SK-N-SH treated with all-trans-retinoic acid at 6 μM for 48 hours (cell line): Measurements from ENCODE around the gene UNC13B.

Experiments used
- ATAC-seq: fragments of 200-7000 bp; cut with Tn5 transposase; 3 replicates; pipeline ENCODE4 v1.9.1; 2020; ENCODE audit warnings: mild to moderate bottlenecking, moderate library complexity
- ARNTL ChIP-seq: fragments of 450-650 bp; formaldehyde crosslinking; IDR thresholded peaks from 2 replicates; pipeline ENCODE4 v1.5.0; 2020; ENCODE audit warnings: low read depth, mild to moderate bottlenecking, moderate library complexity, borderline replicate concordance
- CSDC2 ChIP-seq: fragments of 250-450 bp; sonication (Bioruptor Pico); IDR thresholded peaks from 2 replicates; pipeline ENCODE4 v1.5.0; 2020; ENCODE audit warnings: mild to moderate bottlenecking, moderate library complexity
- GLIS3 ChIP-seq: fragments of 250-450 bp; sonication (Bioruptor Pico); IDR thresholded peaks from 2 replicates; pipeline ENCODE4 v1.5.0; 2020; ENCODE audit warnings: mild to moderate bottlenecking, moderate library complexity
- ISL1 ChIP-seq: fragments of 250-450 bp; sonication (Bioruptor Pico); IDR thresholded peaks from 2 replicates; pipeline ENCODE4 v2.1.2; 2022; ENCODE audit warnings: mild to moderate bottlenecking, moderate library complexity
- OSR1 ChIP-seq: fragments of 250-450 bp; sonication (Bioruptor Pico); IDR thresholded peaks from 2 replicates; pipeline ENCODE4 v1.8.0; 2022; ENCODE audit warnings: moderate library complexity, mild to moderate bottlenecking, inconsistent platforms
- PPARA ChIP-seq: fragments of 250-450 bp; sonication (Bioruptor Pico); IDR thresholded peaks from 2 replicates; pipeline ENCODE4 v1.5.0; 2020; ENCODE audit warnings: mild to moderate bottlenecking, borderline replicate concordance
- RARB ChIP-seq: fragments of 250-450 bp; sonication (Bioruptor Pico); IDR thresholded peaks from 2 replicates; pipeline ENCODE4 v1.8.0; 2021; ENCODE audit warnings: mild to moderate bottlenecking, moderate library complexity
- SNAI2 ChIP-seq: fragments of 250-450 bp; sonication (Bioruptor Pico); IDR thresholded peaks from 2 replicates; pipeline ENCODE4 v1.5.0; 2020; ENCODE audit warnings: mild to moderate bottlenecking, moderate library complexity
- TCF4 ChIP-seq: fragments of 250-450 bp; sonication (Bioruptor Pico); IDR thresholded peaks from 2 replicates; pipeline ENCODE4 v1.8.0; 2021; ENCODE audit warnings: mild to moderate bottlenecking, moderate library complexity, borderline replicate concordance
- ZC3H10 ChIP-seq: fragments of 250-450 bp; sonication (Bioruptor Pico); IDR thresholded peaks from 2 replicates; pipeline ENCODE4 v1.5.1; 2021; ENCODE audit warnings: mild to moderate bottlenecking, moderate library complexity
- ZFP3 ChIP-seq: fragments of 250-450 bp; sonication (Bioruptor Pico); IDR thresholded peaks from 2 replicates; pipeline ENCODE4 v1.5.0; 2020; ENCODE audit warnings: mild to moderate bottlenecking, moderate library complexity
- ZFP30 ChIP-seq: fragments of 450-650 bp; formaldehyde crosslinking; IDR thresholded peaks from 2 replicates; pipeline ENCODE4 v1.5.0; 2022; ENCODE audit warnings: mild to moderate bottlenecking, moderate library complexity
- ZNF565 ChIP-seq: fragments of 450-650 bp; formaldehyde crosslinking; conservative IDR thresholded peaks from 2 replicates; pipeline ENCODE4 v1.5.0; 2020; ENCODE audit warnings: low read depth, mild to moderate bottlenecking, moderate library complexity
- ZNF70 ChIP-seq: fragments of 450-650 bp; formaldehyde crosslinking; IDR thresholded peaks from 2 replicates; pipeline ENCODE4 v1.5.0; 2020; ENCODE audit warnings: mild to moderate bottlenecking, moderate library complexity
- ZNF8 ChIP-seq: fragments of 450-650 bp; formaldehyde crosslinking; IDR thresholded peaks from 2 replicates; pipeline ENCODE4 v1.5.0; 2020; ENCODE audit warnings: mild to moderate bottlenecking, moderate library complexity
- TF ChIP-seq, protein P1 (sequence below): fragments of 250-450 bp; sonication (Bioruptor Pico); IDR thresholded peaks from 2 replicates; pipeline ENCODE4 v1.8.0; 2021; ENCODE audit warnings: low read depth, mild to moderate bottlenecking, moderate library complexity, borderline replicate concordance
- TF ChIP-seq, protein P2 (sequence below): fragments of 250-450 bp; sonication (Bioruptor Pico); IDR thresholded peaks from 2 replicates; pipeline ENCODE4 v1.5.1; 2020; ENCODE audit warnings: low read depth, mild to moderate bottlenecking, moderate library complexity
- TF ChIP-seq, protein P3 (sequence below): fragments of 250-450 bp; sonication (Bioruptor Pico); IDR thresholded peaks from 2 replicates; pipeline ENCODE4 v1.5.1; 2021; ENCODE audit warnings: mild to moderate bottlenecking, moderate library complexity
- TF ChIP-seq, protein P4 (sequence below): fragments of 250-450 bp; sonication (Bioruptor Pico); IDR thresholded peaks from 2 replicates; pipeline ENCODE4 v1.8.0; 2020; ENCODE audit warnings: mild to moderate bottlenecking, moderate library complexity, borderline replicate concordance

Gene UNC13B

DNA sequence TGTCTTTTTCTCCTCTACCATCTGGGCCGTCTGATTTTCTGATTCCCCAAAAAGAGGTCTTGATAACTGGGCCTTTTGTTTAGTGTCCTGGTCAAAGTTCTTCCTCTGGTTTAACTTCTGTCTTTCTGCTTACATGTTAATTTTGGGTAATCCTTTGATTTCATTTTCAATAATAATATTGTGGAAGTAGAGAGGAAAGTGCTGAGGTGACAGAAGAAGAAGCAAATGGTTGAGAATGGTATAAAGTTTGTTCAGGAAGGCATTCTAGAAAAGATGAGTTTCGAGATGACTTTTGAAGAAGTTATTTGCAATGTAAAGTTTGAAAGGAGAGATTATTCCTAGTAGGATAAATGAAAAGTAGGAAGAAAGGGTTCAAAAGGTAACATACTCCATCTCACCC lies 118.1 kb downstream of the UNC13B start:
- TF ChIP-seq ARNTL (CRISPR knock-in tag), result no peak
- TF ChIP-seq ZFP3, result no peak
- TF ChIP-seq, protein P1, sequence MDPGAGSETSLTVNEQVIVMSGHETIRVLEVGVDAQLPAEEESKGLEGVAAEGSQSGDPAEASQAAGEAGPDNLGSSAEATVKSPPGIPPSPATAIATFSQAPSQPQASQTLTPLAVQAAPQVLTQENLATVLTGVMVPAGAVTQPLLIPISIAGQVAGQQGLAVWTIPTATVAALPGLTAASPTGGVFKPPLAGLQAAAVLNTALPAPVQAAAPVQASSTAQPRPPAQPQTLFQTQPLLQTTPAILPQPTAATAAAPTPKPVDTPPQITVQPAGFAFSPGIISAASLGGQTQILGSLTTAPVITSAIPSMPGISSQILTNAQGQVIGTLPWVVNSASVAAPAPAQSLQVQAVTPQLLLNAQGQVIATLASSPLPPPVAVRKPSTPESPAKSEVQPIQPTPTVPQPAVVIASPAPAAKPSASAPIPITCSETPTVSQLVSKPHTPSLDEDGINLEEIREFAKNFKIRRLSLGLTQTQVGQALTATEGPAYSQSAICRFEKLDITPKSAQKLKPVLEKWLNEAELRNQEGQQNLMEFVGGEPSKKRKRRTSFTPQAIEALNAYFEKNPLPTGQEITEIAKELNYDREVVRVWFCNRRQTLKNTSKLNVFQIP (CRISPR knock-in tag), result no peak
- TF ChIP-seq GLIS3 (CRISPR knock-in tag), result no peak
- TF ChIP-seq PPARA (CRISPR knock-in tag), result no peak
- TF ChIP-seq, protein P2, sequence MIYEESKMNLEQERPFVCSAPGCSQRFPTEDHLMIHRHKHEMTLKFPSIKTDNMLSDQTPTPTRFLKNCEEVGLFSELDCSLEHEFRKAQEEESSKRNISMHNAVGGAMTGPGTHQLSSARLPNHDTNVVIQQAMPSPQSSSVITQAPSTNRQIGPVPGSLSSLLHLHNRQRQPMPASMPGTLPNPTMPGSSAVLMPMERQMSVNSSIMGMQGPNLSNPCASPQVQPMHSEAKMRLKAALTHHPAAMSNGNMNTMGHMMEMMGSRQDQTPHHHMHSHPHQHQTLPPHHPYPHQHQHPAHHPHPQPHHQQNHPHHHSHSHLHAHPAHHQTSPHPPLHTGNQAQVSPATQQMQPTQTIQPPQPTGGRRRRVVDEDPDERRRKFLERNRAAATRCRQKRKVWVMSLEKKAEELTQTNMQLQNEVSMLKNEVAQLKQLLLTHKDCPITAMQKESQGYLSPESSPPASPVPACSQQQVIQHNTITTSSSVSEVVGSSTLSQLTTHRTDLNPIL (CRISPR knock-in tag), result no peak
- TF ChIP-seq ZC3H10, result no peak
- TF ChIP-seq, all 23 proteins: peak for 0
- no peak for ATAC-seq

DNA sequence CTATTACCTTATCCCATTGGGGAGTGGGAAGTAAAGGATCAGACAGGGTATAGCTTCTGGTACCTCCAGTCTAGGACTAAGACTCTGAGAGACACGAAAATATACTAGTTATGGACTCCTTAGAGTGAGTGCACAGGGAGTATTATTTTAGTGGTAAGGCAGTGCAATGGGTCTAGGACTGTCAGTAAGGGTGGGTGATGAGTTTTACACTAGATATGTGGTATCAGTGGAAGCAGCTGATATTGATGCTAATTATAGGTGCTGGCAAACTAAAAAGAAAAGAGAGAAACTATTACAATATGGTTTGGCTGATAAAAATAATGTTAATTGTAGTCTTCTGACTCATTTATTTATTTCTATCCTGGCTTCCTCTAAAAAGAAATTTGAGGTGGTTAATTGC lies 118.6 kb downstream of the UNC13B start:
- no peak for TF ChIP-seq ARNTL (CRISPR knock-in tag)
- TF ChIP-seq, protein P1 (CRISPR knock-in tag), result no peak
- TF ChIP-seq ZNF8, result no peak
- TF ChIP-seq PPARA (CRISPR knock-in tag), result no peak
- ATAC-seq, result no peak

DNA sequence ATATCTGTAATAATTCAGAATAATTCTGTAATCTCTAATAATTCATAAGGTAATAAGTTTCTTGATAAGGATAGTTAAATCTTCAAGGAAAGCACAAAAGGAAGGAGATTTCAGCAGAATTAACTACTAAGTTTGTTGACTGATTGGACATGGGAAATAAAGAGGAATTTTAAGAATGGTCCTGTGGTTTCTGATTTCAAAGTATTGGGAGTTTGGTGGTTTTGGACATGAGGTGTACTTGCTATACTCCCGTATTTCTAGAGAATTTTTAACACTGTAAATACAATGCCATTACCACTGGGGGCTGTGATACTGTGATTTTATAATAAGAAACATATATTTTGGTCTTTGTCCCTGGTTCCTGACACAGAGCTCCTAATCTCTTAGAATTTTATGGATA lies 123.9 kb downstream of the UNC13B start:
- ATAC-seq, result no peak
- TF ChIP-seq, protein P1 (CRISPR knock-in tag), result no peak
- TF ChIP-seq ARNTL (CRISPR knock-in tag) (no peak), OSR1 (no peak), ISL1 (CRISPR knock-in tag) (no peak), TCF4 (CRISPR knock-in tag) (no peak), SNAI2 (CRISPR knock-in tag) (no peak), ZNF565 (no peak), GLIS3 (CRISPR knock-in tag) (no peak), PPARA (CRISPR knock-in tag) (no peak), ZFP30 (no peak), ZNF8 (no peak)
- TF ChIP-seq, protein P2 (CRISPR knock-in tag), result no peak

DNA sequence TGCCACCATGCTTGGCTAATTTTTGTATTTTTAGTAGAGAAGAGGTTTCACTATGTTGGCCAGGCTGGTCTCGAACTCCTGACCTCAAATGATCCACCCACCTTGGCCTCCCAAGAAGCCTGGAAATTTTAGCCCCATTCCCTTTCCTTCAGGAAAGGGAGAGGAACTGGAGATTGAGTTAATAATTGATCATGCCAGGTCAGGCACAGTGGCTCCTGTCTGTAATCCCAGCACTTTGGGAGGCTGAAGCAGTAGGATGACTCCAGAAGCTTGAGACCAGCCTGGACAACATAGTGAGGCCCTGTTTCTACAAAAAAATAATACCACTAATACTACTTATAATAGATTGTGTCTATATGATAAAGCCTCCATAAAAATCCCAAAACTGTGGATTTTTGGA lies 124.6 kb downstream of the UNC13B start:
- ATAC-seq, result no peak
- TF ChIP-seq ZNF8 (no peak), ZNF70 (CRISPR knock-in tag) (no peak), PPARA (CRISPR knock-in tag) (no peak), CSDC2 (no peak), RARB (no peak)
- TF ChIP-seq, protein P1 (CRISPR knock-in tag), result no peak
- TF ChIP-seq, protein P3, sequence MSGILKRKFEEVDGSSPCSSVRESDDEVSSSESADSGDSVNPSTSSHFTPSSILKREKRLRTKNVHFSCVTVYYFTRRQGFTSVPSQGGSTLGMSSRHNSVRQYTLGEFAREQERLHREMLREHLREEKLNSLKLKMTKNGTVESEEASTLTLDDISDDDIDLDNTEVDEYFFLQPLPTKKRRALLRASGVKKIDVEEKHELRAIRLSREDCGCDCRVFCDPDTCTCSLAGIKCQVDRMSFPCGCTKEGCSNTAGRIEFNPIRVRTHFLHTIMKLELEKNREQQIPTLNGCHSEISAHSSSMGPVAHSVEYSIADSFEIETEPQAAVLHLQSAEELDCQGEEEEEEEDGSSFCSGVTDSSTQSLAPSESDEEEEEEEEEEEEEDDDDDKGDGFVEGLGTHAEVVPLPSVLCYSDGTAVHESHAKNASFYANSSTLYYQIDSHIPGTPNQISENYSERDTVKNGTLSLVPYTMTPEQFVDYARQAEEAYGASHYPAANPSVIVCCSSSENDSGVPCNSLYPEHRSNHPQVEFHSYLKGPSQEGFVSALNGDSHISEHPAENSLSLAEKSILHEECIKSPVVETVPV (CRISPR knock-in tag), result no peak
- TF ChIP-seq, protein P4, sequence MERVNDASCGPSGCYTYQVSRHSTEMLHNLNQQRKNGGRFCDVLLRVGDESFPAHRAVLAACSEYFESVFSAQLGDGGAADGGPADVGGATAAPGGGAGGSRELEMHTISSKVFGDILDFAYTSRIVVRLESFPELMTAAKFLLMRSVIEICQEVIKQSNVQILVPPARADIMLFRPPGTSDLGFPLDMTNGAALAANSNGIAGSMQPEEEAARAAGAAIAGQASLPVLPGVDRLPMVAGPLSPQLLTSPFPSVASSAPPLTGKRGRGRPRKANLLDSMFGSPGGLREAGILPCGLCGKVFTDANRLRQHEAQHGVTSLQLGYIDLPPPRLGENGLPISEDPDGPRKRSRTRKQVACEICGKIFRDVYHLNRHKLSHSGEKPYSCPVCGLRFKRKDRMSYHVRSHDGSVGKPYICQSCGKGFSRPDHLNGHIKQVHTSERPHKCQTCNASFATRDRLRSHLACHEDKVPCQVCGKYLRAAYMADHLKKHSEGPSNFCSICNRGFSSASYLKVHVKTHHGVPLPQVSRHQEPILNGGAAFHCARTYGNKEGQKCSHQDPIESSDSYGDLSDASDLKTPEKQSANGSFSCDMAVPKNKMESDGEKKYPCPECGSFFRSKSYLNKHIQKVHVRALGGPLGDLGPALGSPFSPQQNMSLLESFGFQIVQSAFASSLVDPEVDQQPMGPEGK (CRISPR knock-in tag), result no peak
